OCI-LY7 (cell line): ENCODE measurements around the gene OGFRL1. TPM values are rescaled to one million over a fixed set of nuclear protein-coding genes. Genes with fewer than 3 reads are reported as not detected.

Experiments
- BruUV-seq: library from RNA; stranded (reverse); fragments of 400-500 nt; replicated peaks from 2 replicates; lab custom pipeline; 2021; lab: Mats Ljungman, UMichigan
- CTCF ChIA-PET: fragments of 300-600 bp; sonication (Branson Sonifier 250); formaldehyde crosslinking; loops from one replicate; lab custom pipeline; 2022; ENCODE audit warnings: antibody characterized with exemption; ENCODE audit not compliant: unreplicated experiment; lab: Charles Lee
- POLR2A ChIA-PET: fragments of 300-600 bp; sonication (Branson Sonifier 250); formaldehyde crosslinking; loops from one replicate; lab custom pipeline; 2022; ENCODE audit warnings: antibody characterized with exemption; lab: Charles Lee
- DNase-seq: peaks from one replicate; pipeline ENCODE4 v3.0.0-alpha.2; 2015; ENCODE audit warnings: low spot score
- H2AFZ ChIP-seq: fragments of 200-600 bp; sonication (generic), shearing (Covaris generic); 2 replicates; pipeline ENCODE4 v1.6.1; 2014; ENCODE audit warnings: mild to moderate bottlenecking, antibody characterized with exemption, low read length, moderate library complexity
- H3K27ac ChIP-seq: fragments of 200-600 bp; sonication (generic); 2 replicates; pipeline ENCODE4 v1.5.1; 2014; ENCODE audit warnings: mixed run types, low read depth, mild to moderate bottlenecking, moderate library complexity, low read length, inconsistent platforms; ENCODE audit not compliant: poor library complexity, severe bottlenecking
- H3K36me3 ChIP-seq: fragments of 200-600 bp; sonication (generic); 2 replicates; pipeline ENCODE4 v1.6.1; 2014; ENCODE audit warnings: mild to moderate bottlenecking, antibody characterized with exemption, low read length, moderate library complexity, mixed read lengths; ENCODE audit not compliant: insufficient read depth
- H3K4me1 ChIP-seq: fragments of 200-600 bp; sonication (generic); 2 replicates; pipeline ENCODE4 v1.5.1; 2014; ENCODE audit warnings: mild to moderate bottlenecking, low read length; ENCODE audit not compliant: insufficient read depth, poor library complexity, severe bottlenecking
- H3K4me2 ChIP-seq: fragments of 200-600 bp; sonication (generic); 2 replicates; pipeline ENCODE4 v1.6.1; 2014; ENCODE audit warnings: mild to moderate bottlenecking, low read length
- H3K4me3 ChIP-seq: fragments of 200-600 bp; sonication (generic); 2 replicates; pipeline ENCODE4 v1.5.1; 2014; ENCODE audit warnings: mild to moderate bottlenecking, low read depth, low read length; ENCODE audit not compliant: poor library complexity, severe bottlenecking
- H3K79me2 ChIP-seq: fragments of 200-600 bp; sonication (generic); 2 replicates; pipeline ENCODE4 v1.6.1; 2016; ENCODE audit warnings: low read depth, mild to moderate bottlenecking, low read length, moderate library complexity, mixed read lengths; ENCODE audit not compliant: insufficient read depth
- H3K9me2 ChIP-seq: fragments of 200-600 bp; sonication (generic); 2 replicates; pipeline ENCODE4 v1.6.1; 2016; ENCODE audit warnings: mild to moderate bottlenecking, low read length, mixed read lengths; ENCODE audit not compliant: insufficient read depth
- H3K9me3 ChIP-seq: fragments of 200-600 bp; sonication (generic); 2 replicates; pipeline ENCODE4 v1.6.1; 2014; ENCODE audit warnings: mild to moderate bottlenecking, mixed run types, low read length, mixed read lengths
- H4K20me1 ChIP-seq: fragments of 200-600 bp; sonication (generic); 2 replicates; pipeline ENCODE4 v1.6.1; 2014; ENCODE audit warnings: mild to moderate bottlenecking, antibody characterized with exemption, low read length, moderate library complexity, mixed read lengths; ENCODE audit not compliant: insufficient read depth
- EZH2phosphoT487 ChIP-seq: fragments of 200-600 bp; sonication (generic); IDR thresholded peaks from 2 replicates; pipeline ENCODE4 v1.6.1; 2018; ENCODE audit warnings: low read depth, borderline replicate concordance, mild to moderate bottlenecking, mixed run types, antibody characterized with exemption, low read length, moderate library complexity, mixed read lengths
- intact Hi-C: fragments of 100-400 bp; cut with micrococcal nuclease; formaldehyde crosslinking; loops from one replicate; pipeline ENCODE4 v1.10.0; 2022; ENCODE audit not compliant: unreplicated experiment
- total RNA-seq, 2 experiments: library from RNA; depleted of rRNA in 1 of 2; stranded (reverse); fragments of >200 nt in 1 of 2; shearing (Covaris generic) in 1 of 2; gene quantifications; 2 replicates each; pipeline ENCODE4 v1.2.3, GENCODE V29; 2014 to 2022
- TF ChIP-seq, protein P1 (sequence below): fragments of 200-600 bp; sonication (generic); conservative IDR thresholded peaks from 2 replicates; pipeline ENCODE4 v1.5.1; 2014; ENCODE audit warnings: mild to moderate bottlenecking, antibody characterized with exemption, low read length, moderate library complexity, mixed read lengths

Gene OGFRL1
- total RNA-seq, 2 experiments from 2014 or later = 32.9 to 33.5 TPM

GRCh38 chr6:71301546-71301945, 12.9 kb downstream of the OGFRL1 start:
- peaks cover 70% of the 10 kb centered on the region for H3K36me3 ChIP-seq
- H3K27ac ChIP-seq = no peak overlapping the region
- intact Hi-C loops = no loop called here
- no peak for DNase-seq
- TSS peak; percentile 20 for BruUV-seq
- no peaks in the 10 kb centered on the region for H4K20me1 ChIP-seq
- no peak for TF ChIP-seq EZH2phosphoT487
- TF ChIP-seq, protein P1, sequence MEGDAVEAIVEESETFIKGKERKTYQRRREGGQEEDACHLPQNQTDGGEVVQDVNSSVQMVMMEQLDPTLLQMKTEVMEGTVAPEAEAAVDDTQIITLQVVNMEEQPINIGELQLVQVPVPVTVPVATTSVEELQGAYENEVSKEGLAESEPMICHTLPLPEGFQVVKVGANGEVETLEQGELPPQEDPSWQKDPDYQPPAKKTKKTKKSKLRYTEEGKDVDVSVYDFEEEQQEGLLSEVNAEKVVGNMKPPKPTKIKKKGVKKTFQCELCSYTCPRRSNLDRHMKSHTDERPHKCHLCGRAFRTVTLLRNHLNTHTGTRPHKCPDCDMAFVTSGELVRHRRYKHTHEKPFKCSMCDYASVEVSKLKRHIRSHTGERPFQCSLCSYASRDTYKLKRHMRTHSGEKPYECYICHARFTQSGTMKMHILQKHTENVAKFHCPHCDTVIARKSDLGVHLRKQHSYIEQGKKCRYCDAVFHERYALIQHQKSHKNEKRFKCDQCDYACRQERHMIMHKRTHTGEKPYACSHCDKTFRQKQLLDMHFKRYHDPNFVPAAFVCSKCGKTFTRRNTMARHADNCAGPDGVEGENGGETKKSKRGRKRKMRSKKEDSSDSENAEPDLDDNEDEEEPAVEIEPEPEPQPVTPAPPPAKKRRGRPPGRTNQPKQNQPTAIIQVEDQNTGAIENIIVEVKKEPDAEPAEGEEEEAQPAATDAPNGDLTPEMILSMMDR = no peak
- no peaks in the 10 kb centered on the region for H3K79me2 ChIP-seq
- no peaks in the 10 kb centered on the region for H3K4me1 ChIP-seq
- POLR2A ChIA-PET = interaction anchor here (1.0 to 2.4 kb wide), 2 partner anchors 11 to 12 kb away, joined by 3 to 8 read pairs; no protein-coding TSS in a partner anchor
- no peaks in the 10 kb centered on the region for H3K9me3 ChIP-seq
- CTCF ChIA-PET = no interaction called here
- no peak overlapping the region for H3K4me2 ChIP-seq
- H3K4me3 ChIP-seq = no peak overlapping the region
- no peak overlapping the region for H2AFZ ChIP-seq
- H3K9me2 ChIP-seq = no peaks in the 10 kb centered on the region

- no peak overlapping the region for H3K4me3 ChIP-seq
- CTCF ChIA-PET = no interaction called here
Measured at GRCh38 chr6:71309656-71310055, 21.0 kb downstream of the OGFRL1 start.

GRCh38 chr6:71310261-71310660, 21.6 kb downstream of the OGFRL1 start:
- no TSS peak for BruUV-seq
- no peak overlapping the region for H3K4me2 ChIP-seq
- no peaks in the 10 kb centered on the region for H4K20me1 ChIP-seq
- H3K4me3 ChIP-seq = no peak overlapping the region
- H3K9me2 ChIP-seq = no peaks in the 10 kb centered on the region
- no peaks in the 10 kb centered on the region for H3K79me2 ChIP-seq
- no peaks in the 10 kb centered on the region for H3K4me1 ChIP-seq
- no peak for DNase-seq
- H3K36me3 ChIP-seq = no peaks in the 10 kb centered on the region
- intact Hi-C loops = no loop called here
- no peak overlapping the region for H2AFZ ChIP-seq
- POLR2A ChIA-PET = interaction anchor here (0.7 to 1.7 kb wide), 5 partner anchors 10 to 23 kb away, joined by 3 to 5 read pairs (median 3); no protein-coding TSS in a partner anchor
- TF ChIP-seq EZH2phosphoT487 = no peak
- TF ChIP-seq, protein P1 = no peak
- H3K27ac ChIP-seq = no peak overlapping the region
- H3K9me3 ChIP-seq = no peaks in the 10 kb centered on the region
- CTCF ChIA-PET = no interaction called here

More at GRCh38 chr6:71309656-71310055, 21.0 kb downstream of the OGFRL1 start:
- DNase-seq = no peak
- BruUV-seq = no TSS peak
- Histone ChIP-seq H3K9me3 (no peaks in the 10 kb centered on the region), H2AFZ (no peak overlapping the region), H3K9me2 (no peaks in the 10 kb centered on the region), H3K36me3 (no peaks in the 10 kb centered on the region), H3K27ac (no peak overlapping the region), H3K4me1 (no peaks in the 10 kb centered on the region), H3K79me2 (no peaks in the 10 kb centered on the region), H4K20me1 (no peaks in the 10 kb centered on the region), H3K4me2 (no peak overlapping the region)
- POLR2A ChIA-PET = interaction anchor here (0.7 to 1.7 kb wide), 5 partner anchors 9 to 19 kb away, joined by 3 to 5 read pairs (median 3); no protein-coding TSS in a partner anchor
- intact Hi-C loops = no loop called here
- TF ChIP-seq EZH2phosphoT487 = no peak
- TF ChIP-seq, protein P1 = no peak
